Measurements from ENCODE around the gene ARHGAP26. TPM values are rescaled to one million over a fixed set of nuclear protein-coding genes. Genes with fewer than 3 reads are reported as not detected.
"Not testable (repeated sequence)": the region's sequence is repeated elsewhere in the genome, so short reads cannot be mapped to it uniquely, and the experiment has no call there.

ARHGAP26 gene
- total RNA-seq, 1 donor from 2014 or later = 14.1 TPM

DNA sequence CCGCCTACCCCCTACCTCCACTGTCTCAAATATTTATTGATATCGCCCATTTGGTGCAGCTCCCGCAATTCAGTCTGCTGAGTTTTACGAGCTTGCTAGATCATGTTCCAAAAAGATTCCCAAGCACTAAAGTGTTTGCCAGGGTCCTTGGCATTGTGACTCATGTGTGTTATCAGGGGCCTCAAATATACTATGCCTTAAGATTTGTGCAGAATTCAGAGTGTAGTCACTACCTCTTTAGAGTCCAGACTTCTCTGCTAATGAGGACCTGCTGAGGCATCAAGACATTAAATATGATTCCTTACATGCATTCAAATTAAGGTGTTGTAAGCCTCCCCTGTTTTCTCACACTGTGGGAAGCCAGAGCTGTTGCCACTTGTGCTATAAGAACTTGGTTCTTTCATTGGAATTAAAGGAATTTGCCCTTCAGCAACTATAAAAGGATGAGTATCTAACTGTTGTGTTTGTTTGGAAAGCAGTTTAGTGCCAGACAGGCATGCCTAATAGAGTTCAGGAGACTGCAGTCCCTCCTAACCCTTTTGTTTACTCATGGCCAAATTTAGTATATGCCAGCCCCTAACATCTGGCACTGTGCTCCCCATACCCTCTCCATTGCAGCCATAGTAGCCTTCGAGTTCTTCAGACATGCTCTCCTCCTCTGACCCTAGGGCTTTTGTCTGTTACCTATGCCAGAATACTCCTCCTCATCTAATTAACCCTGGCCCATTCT lies 316.9 kb downstream of the ARHGAP26 start:
- H3K27ac Mint-ChIP-seq (ENCODE audit: unreplicated experiment) = peak overlapping the region; percentile 54
- TF ChIP-seq, protein P1, sequence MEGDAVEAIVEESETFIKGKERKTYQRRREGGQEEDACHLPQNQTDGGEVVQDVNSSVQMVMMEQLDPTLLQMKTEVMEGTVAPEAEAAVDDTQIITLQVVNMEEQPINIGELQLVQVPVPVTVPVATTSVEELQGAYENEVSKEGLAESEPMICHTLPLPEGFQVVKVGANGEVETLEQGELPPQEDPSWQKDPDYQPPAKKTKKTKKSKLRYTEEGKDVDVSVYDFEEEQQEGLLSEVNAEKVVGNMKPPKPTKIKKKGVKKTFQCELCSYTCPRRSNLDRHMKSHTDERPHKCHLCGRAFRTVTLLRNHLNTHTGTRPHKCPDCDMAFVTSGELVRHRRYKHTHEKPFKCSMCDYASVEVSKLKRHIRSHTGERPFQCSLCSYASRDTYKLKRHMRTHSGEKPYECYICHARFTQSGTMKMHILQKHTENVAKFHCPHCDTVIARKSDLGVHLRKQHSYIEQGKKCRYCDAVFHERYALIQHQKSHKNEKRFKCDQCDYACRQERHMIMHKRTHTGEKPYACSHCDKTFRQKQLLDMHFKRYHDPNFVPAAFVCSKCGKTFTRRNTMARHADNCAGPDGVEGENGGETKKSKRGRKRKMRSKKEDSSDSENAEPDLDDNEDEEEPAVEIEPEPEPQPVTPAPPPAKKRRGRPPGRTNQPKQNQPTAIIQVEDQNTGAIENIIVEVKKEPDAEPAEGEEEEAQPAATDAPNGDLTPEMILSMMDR (IDR thresholded peaks at IDR 0.05) = no peak
- DNase-seq (ENCODE audit: extremely low spot score, unreplicated experiment) = no peak
- no peaks in the 10 kb centered on the region for H3K9me3 Mint-ChIP-seq (ENCODE audit: unreplicated experiment)
- H3K4me1 Mint-ChIP-seq (ENCODE audit: unreplicated experiment) = peaks cover 22% of the 10 kb centered on the region
- H3K36me3 Mint-ChIP-seq (ENCODE audit: unreplicated experiment) = no peaks in the 10 kb centered on the region
- no peaks in the 10 kb centered on the region for H3K27me3 Mint-ChIP-seq (ENCODE audit: unreplicated experiment)
- no peak overlapping the region for H3K4me3 Mint-ChIP-seq (ENCODE audit: unreplicated experiment)

DNA sequence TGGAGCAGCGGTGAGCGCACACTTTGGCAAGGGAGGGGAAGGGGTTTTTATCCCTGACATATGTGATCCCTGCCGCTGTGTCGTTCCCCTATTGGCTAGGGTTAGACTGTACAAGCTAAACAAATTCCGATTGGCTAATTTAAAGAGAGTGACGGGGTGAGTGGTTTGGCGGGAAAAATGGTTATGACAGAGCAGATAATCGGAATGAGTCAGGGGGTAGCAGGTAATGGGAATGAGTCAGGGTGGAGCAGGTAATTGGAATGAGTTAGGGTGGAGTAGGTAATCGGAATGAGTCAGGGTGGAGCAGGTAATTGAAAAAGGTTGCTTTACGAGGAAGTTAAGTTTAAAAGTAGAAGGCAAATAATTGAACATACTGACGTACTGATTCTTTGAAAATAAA lies 318.5 kb downstream of the ARHGAP26 start:
- peaks cover 22% of the 10 kb centered on the region for H3K4me1 Mint-ChIP-seq (ENCODE audit: unreplicated experiment)
- H3K36me3 Mint-ChIP-seq (ENCODE audit: unreplicated experiment); H3K4me3 Mint-ChIP-seq (ENCODE audit: unreplicated experiment); H3K27ac Mint-ChIP-seq (ENCODE audit: unreplicated experiment); DNase-seq (ENCODE audit: extremely low spot score, unreplicated experiment); H3K27me3 Mint-ChIP-seq (ENCODE audit: unreplicated experiment); H3K9me3 Mint-ChIP-seq (ENCODE audit: unreplicated experiment): not testable (repeated sequence)

DNA sequence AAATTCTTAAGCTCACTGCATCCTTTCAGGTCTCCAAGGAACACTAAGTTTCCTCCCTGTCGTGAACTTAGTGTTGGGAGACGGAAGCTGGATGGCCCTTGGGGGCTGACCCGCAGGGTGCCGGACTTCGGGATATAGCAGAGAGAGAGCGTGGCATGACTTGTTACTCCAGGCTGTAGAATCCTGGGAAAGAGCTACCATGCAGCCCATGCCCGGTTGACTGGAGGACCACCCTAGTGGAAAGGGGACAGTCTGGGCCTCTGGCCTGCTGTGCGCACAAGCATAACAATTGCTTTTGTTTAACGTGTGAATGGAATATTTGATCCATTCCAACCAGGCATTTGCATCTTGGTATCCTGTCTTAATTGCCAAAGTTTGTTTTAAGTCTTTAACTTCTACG lies 319.9 kb downstream of the ARHGAP26 start:
- not testable (repeated sequence) for H3K9me3 Mint-ChIP-seq (ENCODE audit: unreplicated experiment); DNase-seq (ENCODE audit: extremely low spot score, unreplicated experiment); H3K4me3 Mint-ChIP-seq (ENCODE audit: unreplicated experiment); H3K27ac Mint-ChIP-seq (ENCODE audit: unreplicated experiment); H3K36me3 Mint-ChIP-seq (ENCODE audit: unreplicated experiment); H3K27me3 Mint-ChIP-seq (ENCODE audit: unreplicated experiment)
- H3K4me1 Mint-ChIP-seq (ENCODE audit: unreplicated experiment) = peaks cover 32% of the 10 kb centered on the region

DNA sequence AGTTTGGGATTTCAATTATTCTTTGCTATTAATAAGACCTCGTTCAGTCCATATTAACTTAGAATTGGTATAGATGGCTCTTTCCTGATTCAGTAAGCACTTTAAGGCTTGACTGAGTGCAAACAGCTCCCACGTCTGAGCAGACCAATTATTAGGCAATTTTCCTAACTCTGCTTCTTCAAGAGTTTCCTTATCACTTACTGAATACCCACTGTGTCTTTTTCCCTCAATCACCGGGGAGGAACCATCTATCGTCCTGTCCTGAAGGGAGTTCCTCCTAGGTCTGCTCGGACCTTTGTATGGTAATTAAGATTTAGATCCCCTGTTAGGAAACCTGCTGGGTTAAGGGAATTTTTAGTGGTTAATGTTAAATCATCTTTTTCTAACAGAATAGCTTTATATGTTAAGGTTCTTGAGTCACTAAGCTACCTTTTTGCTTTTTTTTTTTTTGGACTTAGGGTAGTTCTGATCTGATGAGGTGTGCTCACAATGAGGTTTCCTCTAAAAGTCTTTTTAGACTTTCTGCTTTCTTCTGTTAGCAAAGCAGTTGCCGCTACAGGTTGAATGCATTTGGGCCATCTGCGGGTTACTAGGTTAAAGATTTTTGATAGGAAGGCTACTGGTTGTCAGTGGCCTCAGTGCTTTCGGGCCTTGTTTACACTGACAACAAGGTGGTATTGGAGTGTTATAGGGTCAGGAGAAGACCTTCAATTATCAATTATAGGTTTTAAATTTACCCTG lies 322.7 kb downstream of the ARHGAP26 start:
- not testable (repeated sequence) for H3K4me3 Mint-ChIP-seq (ENCODE audit: unreplicated experiment)

DNA sequence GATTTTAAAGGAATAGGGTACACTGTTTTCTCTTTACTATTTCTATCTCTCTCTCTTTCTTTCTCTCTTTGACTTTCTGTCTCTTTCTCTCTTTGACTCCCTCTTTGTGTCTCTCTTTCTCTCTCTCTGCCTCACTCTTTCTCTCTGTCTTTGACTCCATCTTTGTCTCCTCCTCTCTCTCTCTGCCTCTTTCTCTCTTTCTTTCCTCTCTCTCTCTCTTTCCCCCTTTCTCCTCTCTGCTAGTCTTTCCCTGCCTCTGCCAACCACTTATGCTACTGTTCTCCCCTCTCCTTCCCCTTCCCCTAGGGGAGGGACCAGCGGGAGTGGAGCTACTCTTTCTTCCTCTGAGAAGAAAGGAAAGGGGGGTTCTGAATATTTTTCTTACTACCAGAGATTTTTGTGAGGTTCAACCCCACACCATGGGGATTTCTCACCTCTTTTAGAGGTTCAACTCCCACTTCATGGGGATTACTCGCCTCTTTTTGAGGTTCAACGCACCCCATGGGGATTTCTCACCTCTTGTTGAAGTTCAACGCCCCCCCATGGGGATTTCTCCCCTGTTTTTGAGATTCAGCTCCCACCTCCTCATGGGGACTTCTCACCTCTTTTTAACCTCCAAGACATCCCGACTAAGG lies 323.4 kb downstream of the ARHGAP26 start:
- Mint-ChIP-seq H3K27ac (ENCODE audit: unreplicated experiment) (no peak overlapping the region), H3K9me3 (ENCODE audit: unreplicated experiment) (no peaks in the 10 kb centered on the region), H3K36me3 (ENCODE audit: unreplicated experiment) (no peaks in the 10 kb centered on the region), H3K4me1 (ENCODE audit: unreplicated experiment) (peaks cover 10% of the 10 kb centered on the region), H3K4me3 (ENCODE audit: unreplicated experiment) (no peak overlapping the region), H3K27me3 (ENCODE audit: unreplicated experiment) (no peaks in the 10 kb centered on the region)
- DNase-seq (ENCODE audit: extremely low spot score, unreplicated experiment) = no peak
- TF ChIP-seq, protein P1 (IDR thresholded peaks at IDR 0.05) = no peak

More for the DNA sequence above, 322.7 kb downstream of the ARHGAP26 start:
- not testable (repeated sequence) for DNase-seq (ENCODE audit: extremely low spot score, unreplicated experiment); H3K27me3 Mint-ChIP-seq (ENCODE audit: unreplicated experiment); H3K27ac Mint-ChIP-seq (ENCODE audit: unreplicated experiment); H3K36me3 Mint-ChIP-seq (ENCODE audit: unreplicated experiment); H3K4me1 Mint-ChIP-seq (ENCODE audit: unreplicated experiment); H3K9me3 Mint-ChIP-seq (ENCODE audit: unreplicated experiment)

DNA sequence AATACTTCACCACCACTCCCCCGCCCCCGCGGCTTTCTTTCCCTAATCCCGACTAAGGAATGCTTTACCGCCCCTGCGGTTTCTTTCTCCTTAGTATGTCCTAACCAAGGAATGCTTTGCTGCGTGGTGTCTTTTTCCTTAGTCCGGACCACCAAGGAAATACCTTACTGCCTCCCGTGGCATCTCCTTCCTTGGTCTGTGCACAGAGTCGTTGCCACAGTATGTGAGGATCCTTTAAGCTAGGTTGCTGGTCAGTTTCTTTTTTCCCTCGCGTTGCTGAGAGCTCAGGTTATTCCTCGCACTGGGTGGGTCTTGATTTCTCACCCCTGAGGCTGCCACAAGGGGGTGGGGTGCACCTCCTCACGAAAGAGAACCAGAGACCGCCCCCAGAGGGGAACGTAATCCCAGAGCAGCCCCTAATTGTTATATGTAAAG lies 323.9 kb downstream of the ARHGAP26 start:
- TF ChIP-seq, protein P1 (IDR thresholded peaks at IDR 0.05) = peak; percentile 34
- H3K4me3 Mint-ChIP-seq (ENCODE audit: unreplicated experiment) = peak overlapping the region; percentile 30
- H3K4me1 Mint-ChIP-seq (ENCODE audit: unreplicated experiment) = peaks cover 10% of the 10 kb centered on the region
- H3K27ac Mint-ChIP-seq (ENCODE audit: unreplicated experiment) = no peak overlapping the region
- H3K36me3 Mint-ChIP-seq (ENCODE audit: unreplicated experiment) = no peaks in the 10 kb centered on the region
- H3K27me3 Mint-ChIP-seq (ENCODE audit: unreplicated experiment) = no peaks in the 10 kb centered on the region
- H3K9me3 Mint-ChIP-seq (ENCODE audit: unreplicated experiment) = no peaks in the 10 kb centered on the region
- DNase-seq (ENCODE audit: extremely low spot score, unreplicated experiment) = no peak

DNA sequence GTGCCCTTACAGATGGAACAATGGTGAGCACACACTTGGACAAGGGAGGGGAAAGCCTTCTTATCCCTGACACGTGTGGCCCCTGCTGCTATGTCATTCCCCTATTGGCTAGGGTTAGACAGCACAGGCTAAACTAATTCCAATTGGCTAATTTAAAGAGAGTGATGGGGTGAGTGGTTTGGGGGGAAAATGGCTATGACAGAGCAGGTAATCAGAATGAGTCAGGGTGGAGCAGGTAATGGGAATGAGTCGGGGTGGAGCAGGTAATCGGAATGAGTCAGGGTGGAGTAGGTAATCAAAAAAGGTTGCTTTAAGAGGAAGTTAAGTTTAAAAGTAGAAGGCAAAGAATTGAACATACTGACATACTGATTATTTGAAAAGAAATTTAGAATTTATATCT lies 324.4 kb downstream of the ARHGAP26 start:
- not testable (repeated sequence) for H3K27ac Mint-ChIP-seq (ENCODE audit: unreplicated experiment); H3K4me3 Mint-ChIP-seq (ENCODE audit: unreplicated experiment); H3K27me3 Mint-ChIP-seq (ENCODE audit: unreplicated experiment); H3K9me3 Mint-ChIP-seq (ENCODE audit: unreplicated experiment); H3K36me3 Mint-ChIP-seq (ENCODE audit: unreplicated experiment); DNase-seq (ENCODE audit: extremely low spot score, unreplicated experiment); H3K4me1 Mint-ChIP-seq (ENCODE audit: unreplicated experiment)

Data from osteocyte (in vitro differentiated cells).